H4 (cell line): ENCODE measurements around the gene SURF4. TPM values are rescaled to one million over a fixed set of nuclear protein-coding genes. Genes with fewer than 3 reads are reported as not detected.
A peak's percentile ranks its signal among the peaks of the same experiment; 100 is the strongest.

ENCODE experiments used
- DNase-seq: peaks from one replicate; pipeline ENCODE4 v3.0.0-alpha.2; 2015; ENCODE audit warnings: low spot score
- total RNA-seq: library from RNA; depleted of rRNA; stranded (reverse); fragments of >200 nt; shearing (Covaris generic); gene quantifications from 2 replicates; pipeline ENCODE4 v1.2.3, GENCODE V29; 2014

The SURF4 gene
- total RNA-seq, 1 experiment from 2014 or later: 220 TPM

DNA sequence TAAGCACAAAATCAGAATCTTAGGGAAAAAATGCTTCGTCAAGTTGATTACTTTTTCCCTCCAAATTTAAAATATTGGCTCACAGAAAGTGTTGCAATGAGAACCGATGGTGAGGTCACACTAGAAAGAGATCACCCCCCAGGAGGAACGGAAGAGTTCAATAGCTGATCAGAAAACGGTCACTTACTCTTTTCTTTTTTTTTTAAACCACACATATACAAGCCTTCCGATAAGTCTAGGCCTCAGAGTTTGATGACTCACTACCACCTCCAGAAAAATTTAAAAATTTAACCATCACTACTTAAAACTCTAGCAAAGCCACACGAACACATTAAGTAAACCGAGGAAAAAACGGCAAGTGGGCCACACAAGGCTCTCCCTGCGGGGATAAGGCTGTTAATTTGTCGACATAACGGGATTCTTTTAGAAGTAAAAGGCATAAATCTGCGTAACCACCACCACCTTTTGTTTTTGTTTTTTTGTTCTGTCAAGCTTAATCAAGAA is 1.2 kb downstream of the SURF4 start:
- no peak for DNase-seq

DNA sequence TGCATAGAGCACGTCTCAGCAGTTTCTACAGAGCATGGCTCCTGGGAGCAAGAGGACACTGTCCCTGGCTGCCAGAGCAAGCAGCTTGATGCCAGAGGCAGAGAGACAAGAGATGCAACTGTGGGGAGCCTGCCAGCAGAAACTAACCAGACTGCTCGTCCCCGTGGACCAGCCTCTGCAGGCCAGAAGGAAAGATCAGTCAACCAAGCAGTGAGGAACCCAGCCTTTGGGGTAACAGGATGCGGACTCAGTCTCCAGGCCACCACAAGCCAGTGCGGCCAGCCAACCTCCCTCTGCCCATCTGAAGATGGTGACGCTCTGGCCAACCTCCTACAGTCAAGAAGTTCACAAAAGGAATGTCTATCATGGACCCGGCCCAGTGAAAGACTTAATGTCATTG is 3.7 kb downstream of the SURF4 start:
- no peak for DNase-seq

DNA sequence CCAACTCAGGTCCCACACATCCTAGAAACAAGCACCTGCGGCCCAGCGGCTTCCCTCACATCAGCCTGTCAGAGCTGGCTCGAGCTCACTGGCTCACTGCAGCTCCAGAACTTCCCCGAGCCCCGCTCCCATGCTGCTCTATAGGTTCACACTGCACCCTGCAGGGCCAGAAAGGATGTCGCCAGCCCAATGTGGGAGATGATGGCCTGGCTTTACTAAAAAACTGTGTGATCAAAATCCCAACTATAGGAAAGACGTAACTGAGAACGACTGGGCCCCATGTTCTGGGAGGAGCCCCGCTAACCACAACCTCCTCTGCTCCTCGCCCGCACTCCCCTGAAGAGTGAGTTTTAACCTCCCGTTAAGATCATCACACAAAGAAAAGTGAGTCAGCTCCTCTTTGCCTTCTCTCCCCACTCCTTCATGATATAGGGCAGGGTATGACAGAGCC is 4.6 kb downstream of the SURF4 start:
- no peak for DNase-seq

DNA sequence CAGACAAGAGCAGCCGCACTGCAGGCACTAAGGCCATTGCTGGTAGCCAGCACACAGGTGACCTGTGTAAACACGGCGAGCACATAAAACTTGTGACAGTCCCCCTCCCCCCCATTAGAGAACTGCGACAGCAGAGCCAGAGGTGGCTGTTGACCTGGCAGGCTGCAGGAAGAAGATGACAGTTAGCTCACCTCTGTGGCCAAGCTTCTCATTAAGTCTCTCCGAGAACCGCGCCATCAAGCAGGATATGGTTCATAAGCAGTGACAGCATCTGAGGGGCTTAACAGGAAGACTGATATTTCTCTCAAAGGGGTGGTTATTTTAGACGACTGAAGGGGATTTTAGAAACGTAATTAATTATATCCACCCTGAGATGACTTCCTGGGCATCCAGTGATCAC is 5.2 kb downstream of the SURF4 start:
- no peak for DNase-seq

DNA sequence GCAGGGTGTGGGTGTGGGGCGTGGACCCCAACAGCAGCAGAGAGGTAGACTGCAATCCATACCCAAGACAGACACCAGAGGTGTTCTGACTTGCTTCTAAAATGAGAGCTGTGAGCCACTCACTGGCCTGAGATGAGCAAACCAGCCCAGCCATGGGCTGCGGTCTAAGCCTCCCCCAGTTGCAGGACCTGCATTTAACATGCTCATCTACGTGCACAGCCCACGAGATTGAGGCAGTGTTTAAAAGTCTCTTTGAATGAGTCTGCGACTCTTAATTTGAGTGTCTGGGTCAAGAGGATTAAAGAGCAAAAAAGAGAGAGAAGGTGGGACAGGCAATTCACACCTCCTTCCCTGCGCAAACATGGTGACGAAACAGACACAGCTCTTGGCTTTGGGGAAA is 5.9 kb downstream of the SURF4 start:
- DNase-seq: no peak

DNA sequence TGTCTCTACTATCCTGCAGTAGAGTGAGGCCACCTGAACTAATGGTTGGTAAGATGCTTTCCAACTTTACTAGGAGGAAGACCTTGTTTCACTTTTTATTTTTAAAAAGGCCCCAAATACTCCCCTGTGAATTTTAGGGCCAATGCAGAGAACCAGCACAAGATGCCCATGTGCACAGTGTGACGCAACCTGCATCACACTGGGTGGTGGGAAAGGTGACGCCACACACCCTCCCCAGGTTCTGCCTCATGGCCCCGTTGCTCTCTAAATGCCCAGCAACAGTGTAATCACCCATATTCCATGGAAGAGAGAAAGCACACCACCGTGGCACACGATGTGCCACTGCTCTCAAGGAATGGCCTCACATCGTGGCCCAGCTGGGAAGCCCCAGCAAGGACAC is 6.4 kb downstream of the SURF4 start:
- no peak for DNase-seq

DNA sequence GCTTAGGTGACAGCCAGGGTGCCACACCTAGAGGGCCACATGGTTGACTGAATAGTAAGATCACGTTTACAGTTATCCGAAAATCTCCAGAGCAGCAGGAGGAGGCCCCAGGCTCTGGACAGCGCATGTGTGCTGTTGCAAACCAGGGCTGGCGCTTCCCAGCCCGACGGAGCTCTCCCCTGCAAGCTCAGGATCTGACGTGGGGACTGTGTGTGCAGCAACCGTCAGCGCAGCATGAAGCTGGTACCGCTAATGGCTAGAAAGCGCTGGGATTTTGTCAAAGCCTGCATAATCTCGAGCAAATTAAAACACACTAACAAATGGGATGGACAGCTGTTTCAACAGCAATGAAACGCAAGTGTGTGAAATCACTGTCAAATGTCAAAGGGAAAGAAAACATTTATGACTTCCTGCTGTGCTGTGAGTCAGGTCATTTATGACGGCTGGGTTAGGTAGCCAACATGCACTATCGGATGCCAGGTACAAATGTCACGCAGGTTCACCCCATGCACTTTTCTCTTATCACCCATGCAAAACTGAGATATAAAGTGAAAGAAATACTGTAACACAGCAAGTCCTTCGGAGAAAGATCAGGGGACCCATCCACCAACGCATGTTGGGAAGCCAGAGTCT is 7.5 kb downstream of the SURF4 start:
- DNase-seq: no peak

DNA sequence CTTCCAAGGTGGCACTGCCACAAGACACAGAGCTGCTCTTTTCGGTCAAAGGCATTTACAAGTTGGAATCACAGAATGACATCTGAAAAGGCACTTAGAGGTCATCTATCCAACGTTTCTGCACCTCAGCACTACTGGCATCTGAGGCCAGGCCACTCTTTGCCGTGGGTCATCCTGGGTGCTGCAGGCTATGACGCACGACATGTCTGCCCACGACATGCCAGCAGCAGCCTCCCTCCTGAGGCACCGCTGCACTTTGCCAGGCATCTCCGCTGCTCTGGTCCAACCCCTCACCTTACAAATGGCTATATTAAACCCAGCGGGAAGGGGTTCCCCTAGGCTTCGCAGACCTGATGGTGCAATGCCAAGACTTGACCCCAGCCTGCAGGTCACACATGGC is 8.1 kb downstream of the SURF4 start:
- DNase-seq: no peak

DNA sequence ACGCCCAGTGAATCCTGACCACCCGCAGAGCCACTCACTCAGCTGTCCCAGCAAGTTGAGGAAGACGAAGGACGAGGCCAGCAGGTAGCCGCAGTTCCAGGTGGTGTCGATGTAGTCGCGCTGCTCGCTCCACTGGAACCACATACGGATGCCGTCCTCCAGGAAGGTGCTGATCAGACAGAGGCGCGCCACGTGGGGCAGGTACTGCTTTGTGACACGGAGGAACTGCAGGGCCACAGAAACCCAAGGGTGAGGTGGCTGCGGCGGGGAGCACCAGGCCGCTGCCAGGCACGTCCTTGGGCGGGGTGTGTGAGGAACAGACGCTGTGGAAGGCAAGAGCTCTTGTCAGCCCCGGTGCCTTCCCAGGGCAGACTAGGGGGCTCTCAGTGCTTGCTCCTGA is 8.6 kb downstream of the SURF4 start:
- DNase-seq: no peak

DNA sequence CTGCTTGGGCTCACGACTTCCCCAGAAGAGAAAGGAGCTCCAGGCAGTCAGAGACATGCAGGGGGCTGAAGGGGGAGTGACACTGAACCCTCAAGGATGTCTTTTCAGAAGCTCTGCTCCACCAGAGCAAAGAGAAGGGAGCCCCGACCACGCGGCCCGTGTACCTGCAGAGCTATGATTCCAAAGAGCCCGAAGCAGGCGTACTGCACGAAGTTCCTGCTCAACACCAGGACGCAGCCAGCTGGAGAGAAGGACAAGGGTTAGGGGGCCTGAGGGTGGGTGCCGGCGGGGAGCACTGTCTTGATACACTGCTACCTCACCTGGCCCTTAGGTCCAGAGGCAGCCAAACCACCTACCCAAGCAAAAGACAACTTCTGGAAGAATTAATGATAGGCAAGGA is 9.4 kb downstream of the SURF4 start:
- no peak for DNase-seq

DNA sequence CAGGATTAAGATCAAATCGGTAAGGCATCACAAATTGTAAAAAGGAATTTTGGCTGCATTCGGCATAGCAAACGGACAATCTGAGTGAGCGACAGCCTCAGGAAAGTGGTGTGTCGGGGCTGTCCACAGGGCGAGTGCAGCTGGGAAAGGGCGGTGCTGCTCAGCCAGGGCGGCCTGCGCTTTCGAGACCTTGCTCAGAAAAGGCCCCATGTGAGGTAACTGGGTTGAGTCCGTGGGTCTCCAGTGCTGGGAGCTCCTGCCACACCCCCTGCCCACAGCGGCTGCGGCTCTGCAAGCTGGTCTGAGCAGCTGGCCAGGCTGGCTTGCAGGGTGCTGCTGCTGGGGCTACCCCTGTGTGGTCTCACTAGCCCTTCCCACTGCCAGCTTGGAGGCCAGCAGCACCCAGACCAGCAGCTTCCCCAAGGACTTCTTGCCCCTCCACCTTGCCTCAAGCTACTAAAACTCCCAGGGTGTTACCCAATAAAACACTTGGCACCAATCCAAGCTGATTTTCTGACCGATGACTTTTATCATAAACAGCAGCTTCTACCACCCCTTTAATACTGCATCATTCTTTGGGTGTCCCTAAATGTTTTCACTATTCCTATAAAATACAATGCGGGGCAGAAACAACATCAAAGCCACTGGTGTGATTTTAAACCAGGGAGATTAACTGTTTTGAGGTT is 13.4 kb downstream of the SURF4 start:
- DNase-seq: no peak

DNA sequence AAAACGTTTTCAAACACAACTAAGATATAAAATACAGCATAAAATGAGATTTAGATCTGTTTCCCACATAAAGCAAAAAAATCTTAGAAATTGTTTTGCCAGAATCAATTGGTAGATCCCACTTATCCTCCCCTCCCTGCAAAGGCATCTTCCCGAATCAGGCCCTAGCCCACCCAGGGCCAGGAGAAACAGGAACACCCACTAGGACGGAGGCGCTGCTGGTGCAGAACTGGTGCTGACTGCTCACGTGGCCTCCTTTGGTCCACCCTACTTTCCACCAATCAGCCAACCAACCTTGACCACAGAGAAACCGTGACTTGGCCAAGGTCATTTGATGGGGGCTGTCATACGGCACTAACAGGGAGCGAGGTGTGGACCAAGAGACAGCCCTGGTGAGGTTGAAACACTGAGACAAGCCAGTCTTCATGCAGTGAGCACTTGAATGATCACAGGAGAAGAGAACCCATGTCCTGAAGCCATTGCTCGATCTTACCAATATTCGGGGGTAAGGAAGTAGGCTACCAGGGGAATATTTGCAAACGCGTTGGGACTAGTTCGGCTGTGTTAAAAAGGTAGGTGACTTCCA is 14.3 kb downstream of the SURF4 start:
- DNase-seq: no peak

DNA sequence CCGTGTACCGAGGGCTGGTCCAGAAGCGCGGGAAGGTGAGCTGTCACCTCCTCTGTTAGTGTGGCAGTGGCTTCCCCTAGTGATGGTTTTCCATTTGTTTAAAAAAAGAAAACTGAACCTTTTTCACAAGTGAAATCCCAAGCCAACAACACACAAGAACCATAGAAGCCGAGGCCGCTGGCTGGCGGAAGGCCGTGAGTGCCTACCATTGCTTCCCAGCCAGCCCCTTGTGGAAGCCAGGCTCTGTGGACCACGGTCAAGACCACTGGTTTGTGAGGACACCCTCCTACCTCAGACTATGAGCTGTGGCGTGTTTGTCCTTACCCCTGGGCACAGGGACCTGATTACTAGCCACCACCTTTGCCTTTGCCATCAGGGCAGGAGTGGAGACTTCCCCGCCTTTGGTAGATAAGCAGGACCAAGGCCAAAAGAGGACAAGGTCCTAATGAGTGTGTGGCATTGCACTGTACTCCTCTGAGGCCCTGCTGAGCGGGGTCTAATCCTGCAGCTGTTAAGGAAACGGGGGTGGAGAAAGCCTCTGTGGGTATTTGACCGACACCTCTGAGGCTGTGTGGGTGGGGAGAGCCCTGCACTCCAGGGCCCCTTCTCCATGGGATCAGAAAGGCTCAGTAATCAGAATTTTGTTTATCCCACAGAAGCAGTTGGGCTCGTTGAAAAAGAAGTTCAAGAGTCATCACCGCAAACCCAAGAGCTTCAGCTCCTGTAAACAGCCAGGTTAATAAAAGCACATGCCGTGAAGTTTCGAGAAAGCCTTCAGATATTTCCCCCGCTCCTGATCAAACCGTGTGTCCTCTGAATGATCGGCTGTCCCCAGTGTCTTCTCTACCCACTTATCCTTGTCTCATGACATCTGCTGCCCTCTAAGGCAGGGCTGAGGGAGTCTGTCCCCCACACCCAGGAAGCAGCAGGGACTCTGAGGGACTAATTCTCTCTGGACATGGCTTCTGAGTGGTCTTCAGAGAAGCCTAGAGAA is 15.2 kb downstream of the SURF4 start:
- DNase-seq: no peak

DNA sequence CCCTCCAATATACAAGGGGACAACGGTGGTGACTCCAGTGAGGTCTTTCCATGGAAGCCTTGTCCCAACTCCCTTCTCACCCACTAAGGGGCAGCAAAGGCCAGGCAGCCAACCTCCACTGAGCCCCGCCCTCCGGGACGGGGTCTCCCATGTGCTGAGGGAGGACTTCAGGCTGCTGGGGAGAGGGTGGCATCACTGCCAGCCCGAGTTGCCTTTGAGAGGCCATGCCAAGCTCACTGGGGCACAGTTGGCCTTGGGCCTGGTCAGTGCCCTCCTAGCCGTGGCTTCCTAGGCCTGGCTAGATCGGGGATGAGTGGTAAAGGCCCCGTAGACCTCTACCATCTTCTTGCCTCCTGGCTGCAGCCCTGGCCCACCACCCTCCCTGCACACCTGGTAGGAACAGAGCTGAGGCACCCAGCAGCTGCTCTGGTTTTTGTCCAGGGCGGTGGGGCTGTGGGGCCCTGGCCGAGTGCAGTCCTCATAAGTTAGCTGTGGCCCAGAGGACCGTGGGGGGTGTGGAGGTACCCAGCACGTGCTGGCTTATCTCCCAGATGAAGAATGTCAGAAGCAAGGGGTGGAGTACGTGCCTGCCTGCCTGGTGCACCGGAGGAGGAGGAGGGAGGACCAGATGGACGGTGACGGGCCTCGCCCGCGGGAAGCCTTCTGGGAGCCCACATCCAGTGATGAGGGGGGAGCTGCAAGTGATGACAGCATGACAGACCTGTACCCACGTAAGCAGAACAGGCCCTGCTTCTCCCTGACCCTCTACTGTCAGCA is 16.3 kb downstream of the SURF4 start:
- DNase-seq: no peak

DNA sequence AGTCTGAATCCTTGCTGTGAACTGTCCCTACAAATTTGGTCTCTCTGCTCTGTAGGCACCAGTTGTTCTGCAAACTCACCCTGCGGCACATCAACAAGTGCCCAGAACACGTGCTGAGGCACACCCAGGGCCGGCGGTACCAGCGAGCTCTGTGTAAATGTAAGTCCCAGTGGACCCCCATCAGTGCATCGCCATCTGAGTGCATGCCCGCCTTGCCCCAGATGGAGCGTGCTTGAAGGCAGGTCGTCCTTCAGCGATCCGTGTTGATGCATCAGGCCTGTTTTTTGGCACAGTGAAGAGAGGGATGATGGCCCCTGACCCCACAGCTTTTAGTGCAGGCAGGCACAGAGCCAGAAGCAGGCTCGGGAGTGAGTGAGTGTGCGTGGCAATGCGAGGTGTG is 18.2 kb downstream of the SURF4 start:
- no peak for DNase-seq

DNA sequence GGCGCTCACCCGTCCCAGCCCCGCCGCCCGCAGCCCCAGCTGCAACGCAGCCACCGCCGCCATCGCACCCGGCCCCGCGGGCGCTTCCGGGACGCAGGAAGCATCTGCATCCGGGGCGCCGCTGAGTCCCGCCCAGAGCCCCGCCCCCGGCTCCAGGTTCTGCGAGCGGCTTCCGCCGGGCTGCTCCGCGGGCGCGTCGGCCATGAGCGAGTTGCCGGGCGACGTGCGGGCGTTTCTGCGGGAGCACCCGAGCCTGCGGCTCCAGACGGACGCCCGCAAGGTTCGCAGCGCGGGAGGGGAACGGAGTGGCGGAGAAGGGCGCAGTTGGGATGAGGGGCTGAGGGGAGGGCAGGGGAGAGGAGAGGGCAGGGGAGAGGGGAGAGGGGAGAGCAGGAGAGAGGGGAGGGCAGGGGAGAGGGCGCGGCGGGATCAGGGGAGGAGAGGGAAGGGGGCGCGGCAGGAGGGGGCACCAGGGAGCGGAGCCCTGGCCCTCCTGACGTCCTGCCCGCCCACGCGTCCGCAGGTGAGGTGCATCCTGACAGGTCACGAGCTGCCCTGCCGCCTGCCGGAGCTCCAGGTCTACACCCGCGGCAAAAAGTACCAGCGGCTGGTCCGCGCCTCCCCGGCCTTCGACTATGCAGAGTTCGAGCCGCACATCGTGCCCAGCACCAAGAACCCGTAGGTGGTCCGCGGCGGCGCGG is 19.3 kb downstream of the SURF4 start, which contains the start of the genes SURF1 and SURF2:
Gene SURF1, minus strand, starts transcription at position 97 of the 701 bp plus-strand sequence. Its CDS starts 34 bp downstream, at position 63.
Gene SURF2, plus strand, starts transcription at position 160 of the 701 bp plus-strand sequence. Its CDS starts 43 bp downstream, at position 203.
- peak; percentile 42 for DNase-seq

DNA sequence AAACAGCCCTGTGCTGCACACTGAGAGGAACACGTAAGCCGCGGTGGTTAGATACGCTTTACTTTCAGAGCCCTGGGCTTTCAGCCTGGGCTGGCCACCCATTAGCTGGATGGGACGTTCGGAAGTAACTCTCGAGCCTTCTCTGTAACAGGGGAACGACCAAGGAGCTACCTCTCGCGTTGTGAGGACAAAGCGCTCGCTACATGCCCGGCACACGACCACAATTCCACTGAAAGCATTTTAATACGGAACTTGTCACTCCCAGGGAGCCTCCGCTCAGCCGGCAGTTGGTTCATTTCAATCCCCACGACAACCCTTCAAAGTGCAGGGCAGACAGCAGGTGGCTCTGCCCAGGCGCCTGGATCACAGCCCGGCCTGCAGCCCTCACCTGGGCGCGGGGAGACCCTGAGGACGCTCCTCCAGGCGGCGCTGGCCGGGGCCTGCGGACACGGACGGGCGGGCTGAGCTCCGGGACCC is 19.9 kb downstream of the SURF4 start:
- no peak for DNase-seq

DNA sequence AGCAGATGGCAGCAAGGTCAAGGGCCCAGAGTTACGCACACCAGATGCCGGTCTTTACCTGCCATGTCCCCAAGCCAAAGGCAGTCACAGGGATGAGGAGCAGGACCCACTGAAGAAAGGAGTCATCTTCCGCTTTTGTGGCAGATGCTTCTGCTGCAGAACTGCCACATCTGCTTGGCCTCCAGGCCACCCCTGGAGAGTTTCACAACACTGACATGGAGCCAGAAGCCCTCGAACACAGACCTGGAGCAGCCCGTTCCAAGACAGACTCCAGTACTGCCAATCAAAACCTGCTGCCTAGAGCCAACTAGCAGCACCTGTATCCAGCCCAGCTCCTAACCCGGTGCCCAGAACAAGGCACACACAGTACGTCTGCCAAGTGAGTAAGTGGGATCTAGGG is 21.1 kb downstream of the SURF4 start:
- no peak for DNase-seq

DNA sequence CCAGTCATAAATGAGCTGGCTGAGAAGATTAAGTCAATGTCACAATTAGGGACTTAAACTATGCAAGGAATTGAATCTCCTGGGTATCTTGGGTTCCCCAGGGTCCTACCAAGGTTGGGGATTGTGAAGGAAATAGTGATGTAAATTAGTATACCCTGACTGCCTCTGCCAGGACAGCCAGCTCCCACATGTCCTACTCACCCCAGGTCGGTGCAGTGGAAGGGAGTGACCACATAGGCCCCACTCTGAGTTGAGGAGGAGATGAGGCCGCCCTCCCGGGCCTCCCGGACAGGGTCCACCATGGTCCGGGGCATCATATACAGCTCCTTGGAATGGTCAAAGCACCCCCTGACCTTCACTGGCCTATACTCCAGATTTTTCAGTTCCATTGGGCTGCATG is 22.3 kb downstream of the SURF4 start:
- no peak for DNase-seq
